T-helper 2 cell (primary cell): ENCODE data around the gene GRHL1.
"Not testable (repeated sequence)": the region's sequence is repeated elsewhere in the genome, so short reads cannot be mapped to it uniquely, and the experiment has no call there.

Source experiments
- DNase-seq, 5 experiments: peaks; one replicate each; pipeline versions ENCODE4 v3.0.0 to v3.0.0-alpha.2; 2012 to 2022

The GRHL1 gene

DNA sequence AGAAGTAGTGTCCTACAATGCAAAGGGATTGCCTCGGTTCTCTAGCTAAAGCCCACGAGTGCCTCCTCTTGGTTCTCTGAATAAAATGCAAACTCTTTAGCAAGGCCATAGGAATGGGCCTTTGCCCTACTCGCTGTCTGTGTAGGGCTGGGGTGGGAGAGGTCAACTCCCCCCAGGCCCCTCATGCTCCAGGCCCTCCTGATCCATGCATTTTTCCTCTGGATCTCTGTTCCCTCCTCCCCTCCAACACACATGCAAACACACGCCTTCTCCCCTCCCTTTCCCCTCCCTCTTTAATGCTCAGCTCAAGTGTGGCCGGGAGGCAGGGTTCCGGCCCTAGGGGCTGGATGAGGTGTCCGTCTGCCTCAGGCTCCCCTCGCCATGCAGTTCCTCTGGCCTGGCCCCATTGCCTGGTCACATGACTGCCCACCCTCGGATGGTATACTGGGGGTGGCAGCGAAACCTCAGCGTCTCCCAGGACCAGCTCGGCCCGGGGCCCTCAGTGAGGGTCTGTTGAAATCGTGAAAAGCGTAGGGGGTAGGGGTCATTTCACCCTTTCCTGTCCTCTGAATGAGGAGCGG is 77.0 kb downstream of the GRHL1 start:
- DNase-seq = no peak

GRCh38 chr2:10028988-10029874 is 77.7 kb downstream of the GRHL1 start:
- DNase-seq = peak in 2 of 5 experiments; percentile 50 to 84

DNA sequence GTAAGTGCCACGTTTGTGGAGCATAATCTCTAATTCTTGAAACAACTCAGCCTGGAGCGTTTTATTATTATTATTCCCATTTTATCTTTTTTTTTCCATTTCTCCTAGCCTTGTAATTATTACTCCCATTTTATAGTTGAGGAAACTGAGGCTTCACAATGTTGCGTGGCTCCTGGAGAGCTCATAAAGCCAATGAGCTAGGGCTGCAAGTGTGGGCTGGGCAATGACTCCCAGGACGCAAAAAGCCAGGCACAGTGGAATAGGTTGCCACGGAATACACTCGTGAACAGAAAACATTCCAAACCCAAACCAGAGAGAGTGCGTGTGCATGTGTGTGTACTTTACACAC is 78.4 kb downstream of the GRHL1 start:
- no peak for DNase-seq

DNA sequence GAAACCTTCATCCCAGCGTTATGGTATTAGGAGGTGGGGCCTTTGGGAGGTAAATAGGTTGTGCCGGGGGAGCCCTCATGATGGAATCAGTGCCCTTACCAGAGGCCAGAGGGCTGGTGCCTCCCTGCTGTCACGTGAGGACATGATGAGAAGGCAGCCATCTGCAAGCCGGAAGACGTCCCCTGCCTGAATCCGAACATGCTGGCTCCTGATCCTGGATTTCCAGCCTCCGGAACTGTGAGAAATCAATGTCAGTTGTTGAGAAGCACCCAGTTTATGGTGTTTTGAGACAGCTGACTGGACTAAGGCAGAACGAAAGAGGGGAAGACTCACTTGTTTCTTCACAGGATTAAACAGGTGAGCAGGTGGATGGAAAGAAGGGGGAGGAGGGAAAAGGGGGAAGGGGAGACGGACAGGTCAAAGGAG is 78.8 kb downstream of the GRHL1 start:
- DNase-seq = no peak

GRCh38 chr2:10030798-10031197 is 79.3 kb downstream of the GRHL1 start:
- DNase-seq = not testable (repeated sequence)

GRCh38 chr2:10031886-10032745 is 80.6 kb downstream of the GRHL1 start:
- DNase-seq = no peak

DNA sequence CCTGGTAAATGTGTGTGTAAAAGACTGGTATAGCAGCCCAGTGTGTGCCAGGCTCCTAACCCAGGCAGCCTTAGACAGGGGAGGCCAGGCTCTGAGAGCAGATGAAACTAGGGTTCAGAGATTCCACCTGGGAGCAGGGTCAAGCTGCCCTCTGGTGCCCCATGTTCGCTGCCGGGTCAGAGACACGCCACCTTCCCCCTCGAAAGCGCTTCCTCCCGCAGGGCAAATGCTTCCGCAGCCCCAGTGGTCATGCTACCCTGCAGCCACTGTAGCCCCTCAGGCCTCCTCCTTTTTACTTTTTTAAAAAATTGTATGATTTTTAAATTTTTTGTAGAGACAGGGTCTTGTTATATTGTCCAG is 81.2 kb downstream of the GRHL1 start:
- DNase-seq = no peak

DNA sequence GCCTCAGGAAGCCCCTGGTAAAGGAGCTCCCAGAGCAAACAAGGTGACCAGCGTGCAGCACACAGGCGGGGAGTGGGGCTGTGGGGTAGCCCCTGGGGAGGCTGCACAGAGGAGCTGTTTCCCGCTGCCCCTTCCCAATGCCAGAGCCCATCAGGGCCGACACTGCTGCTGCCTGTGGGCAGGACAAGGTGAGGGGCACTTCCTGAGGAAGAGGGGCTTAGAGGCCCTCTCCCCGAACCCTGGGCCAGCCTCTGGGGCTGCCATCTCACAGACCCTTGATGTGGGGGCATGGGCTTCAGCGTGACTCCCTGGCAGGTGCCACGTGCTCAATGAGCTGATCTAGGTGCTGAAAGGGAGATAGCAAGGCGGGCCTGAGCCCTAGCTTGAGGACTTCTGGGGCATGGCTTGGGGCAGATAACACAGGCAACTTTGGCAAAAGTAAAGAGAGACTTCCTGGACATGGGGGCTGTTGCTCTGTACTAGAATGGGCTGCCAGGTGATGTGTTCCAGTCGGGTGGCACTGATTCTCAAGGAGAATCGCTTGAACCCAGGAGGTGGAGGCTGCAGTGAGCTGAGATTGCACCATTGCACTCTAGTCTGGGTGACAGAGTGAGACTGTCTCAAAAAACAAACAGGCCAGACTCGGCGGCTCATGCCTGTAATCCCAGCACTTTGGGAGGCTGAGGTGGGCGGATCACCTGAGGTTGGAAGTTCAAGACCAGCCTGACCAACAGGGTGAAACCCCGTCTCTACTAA is 81.9 kb downstream of the GRHL1 start:
- DNase-seq = no peak

- DNase-seq = no peak
These were observed 83.0 kb downstream of the GRHL1 start for GRCh38 chr2:10034333-10035052.

DNA sequence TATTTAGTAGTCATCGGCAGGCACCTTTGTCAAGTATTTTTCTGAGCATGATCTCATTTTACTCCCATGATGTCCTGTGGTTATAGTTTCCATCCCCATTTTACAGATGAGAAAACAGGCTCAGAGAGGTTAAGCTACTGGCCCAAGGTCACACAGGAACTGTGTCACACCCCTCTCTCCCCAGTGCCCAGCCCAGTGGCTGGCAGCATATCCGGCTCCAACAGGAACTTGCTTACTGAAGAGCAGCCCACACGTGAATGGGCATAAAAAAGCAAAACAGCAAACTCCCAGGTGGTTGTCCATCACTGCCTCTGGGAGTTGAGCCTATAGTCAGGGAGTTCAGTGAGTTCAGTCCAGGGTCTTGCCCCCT is 83.5 kb downstream of the GRHL1 start:
- DNase-seq = peak in 1 of 5 experiments; percentile 50

GRCh38 chr2:10035633-10036032 is 84.1 kb downstream of the GRHL1 start:
- no peak for DNase-seq

- DNase-seq = peak in 3 of 5 experiments; percentile 39 to 62 (median 42)
These were observed 84.8 kb downstream of the GRHL1 start for GRCh38 chr2:10036095-10036884.

GRCh38 chr2:10038123-10038522 is 86.6 kb downstream of the GRHL1 start:
- no peak for DNase-seq

DNA sequence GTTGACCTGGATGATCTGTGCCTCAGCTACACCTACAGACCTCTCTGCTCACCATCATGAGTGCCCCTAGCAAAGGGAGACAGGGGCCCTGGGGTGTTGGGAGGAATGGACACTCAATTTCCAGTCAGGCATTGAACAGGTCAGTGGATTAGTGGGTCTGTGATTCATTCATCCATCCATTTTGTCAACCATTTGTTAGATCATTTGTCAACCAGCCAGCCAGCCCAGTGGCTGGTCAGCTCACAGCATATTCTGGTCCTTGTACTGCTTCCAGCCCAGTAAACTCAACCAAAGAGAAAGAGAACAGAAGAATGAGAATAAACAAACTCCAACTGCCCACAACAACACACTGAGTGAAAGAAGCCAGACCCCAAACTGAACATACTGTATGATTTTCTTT is 87.2 kb downstream of the GRHL1 start:
- DNase-seq = no peak

DNA sequence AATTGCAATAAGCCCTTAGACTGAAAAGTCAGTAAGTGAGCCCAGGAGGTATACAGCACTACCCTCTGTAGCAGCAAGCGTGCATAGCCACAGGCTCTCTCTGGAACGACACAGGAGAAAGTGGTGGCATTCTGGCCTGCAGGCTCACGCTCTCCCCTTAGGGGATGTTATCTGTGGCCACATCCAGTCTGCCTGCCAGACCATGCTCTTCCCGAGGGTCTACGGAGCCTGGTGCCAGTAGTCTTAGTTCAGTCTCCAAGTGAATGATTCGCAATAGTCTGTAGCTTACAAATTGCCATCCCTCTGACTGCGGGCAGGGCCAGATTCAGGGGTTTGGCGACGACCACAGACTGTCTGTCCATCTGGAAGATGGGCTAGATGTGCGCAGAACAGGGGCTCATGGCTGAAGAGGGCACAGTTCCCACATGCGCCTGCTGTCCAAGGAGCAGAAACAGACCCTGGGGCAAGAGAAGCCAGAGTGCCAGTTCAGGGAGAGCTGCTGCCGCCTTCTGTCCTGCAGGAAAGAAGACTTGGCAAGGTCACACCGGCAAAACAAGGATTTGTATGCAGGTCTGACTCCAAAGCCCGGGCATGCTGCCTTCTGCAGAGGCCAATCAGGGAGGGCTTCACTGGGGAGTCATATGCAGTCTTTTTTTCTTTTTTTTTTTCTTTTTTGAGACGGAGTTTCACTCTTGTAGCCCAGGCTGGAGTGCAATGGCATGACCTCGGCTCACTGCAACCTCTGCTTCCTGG is 88.3 kb downstream of the GRHL1 start:
- DNase-seq = no peak

DNA sequence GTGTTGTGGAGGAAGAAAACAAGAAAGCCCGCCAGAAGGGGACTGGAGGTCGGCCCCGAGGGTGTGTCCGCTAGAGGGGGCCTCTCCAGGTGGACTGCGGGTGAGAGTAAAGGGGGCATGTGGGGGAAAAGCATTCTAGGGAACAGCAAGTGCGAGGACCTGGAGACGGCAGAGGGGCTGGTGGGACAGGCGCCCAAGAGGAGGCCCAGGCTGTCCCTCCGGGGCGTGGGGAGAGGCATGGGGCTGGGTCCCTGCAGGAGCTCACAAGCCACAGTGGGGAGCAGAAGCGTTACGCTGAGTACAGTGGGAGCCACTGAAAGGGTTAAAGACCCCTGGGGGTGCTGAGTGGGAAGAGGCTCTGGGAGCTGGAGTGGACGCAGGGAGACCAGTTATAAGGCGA is 90.2 kb downstream of the GRHL1 start:
- DNase-seq = no peak

GRCh38 chr2:10042301-10043161 is 91.0 kb downstream of the GRHL1 start:
- peak in 3 of 5 experiments; percentile 18 to 62 (median 44) for DNase-seq

- DNase-seq = peak; percentile 68 to 94 (median 78)
These were observed 91.9 kb downstream of the GRHL1 start, which contains the start of gene KLF11 for GRCh38 chr2:10043256-10043905. KLF11 (plus strand) TSS chr2:10043550; CDS start chr2:10043717, 167 bp downstream.
